HCT116 (cell line): Measurements from ENCODE around the gene CSF3R. TPM values are rescaled to one million over a fixed set of nuclear protein-coding genes. Genes with fewer than 3 reads are reported as not detected.

Source experiments
- ATAC-seq: fragments of 200-7000 bp; cut with Tn5 transposase; 2 replicates; pipeline ENCODE4 v1.9.1; 2020; ENCODE audit warnings: mild to moderate bottlenecking, moderate library complexity
- BruUV-seq: library from RNA; stranded (reverse); fragments of 400-500 nt; replicated peaks from 2 replicates; lab custom pipeline; 2021; lab: Mats Ljungman, UMichigan
- CTCF ChIA-PET: fragments of 300-600 bp; sonication (Branson Sonifier 250); formaldehyde crosslinking; loops from one replicate; lab custom pipeline; 2021; ENCODE audit warnings: antibody characterized with exemption; lab: Charles Lee
- POLR2A ChIA-PET: fragments of 300-600, 350-600 bp; sonication (Branson Sonifier 250); formaldehyde crosslinking; loops from one replicate; lab custom pipeline; 2021; ENCODE audit warnings: antibody characterized with exemption; lab: Charles Lee
- RAD21 ChIA-PET, 2 experiments: fragments of 300-600 bp; sonication (Branson Sonifier 250); formaldehyde crosslinking; loops; one replicate each; lab custom pipeline; 2023; ENCODE audit warnings: low total read pairs in 2 of 2; ENCODE audit not compliant: uncharacterized antibody in 2 of 2, unreplicated experiment in 2 of 2, low non-redundant PET in 1 of 2; lab: Charles Lee
- DNase-seq: peaks from one replicate; pipeline ENCODE4 v3.0.0-alpha.2; 2010; ENCODE audit warnings: low read depth, low spot score
- H2AFZ ChIP-seq: fragments of 200-600 bp; shearing (Covaris generic), sonication (generic); 2 replicates; pipeline ENCODE4 v1.6.1; 2017; ENCODE audit warnings: low read depth, mixed run types, mixed read lengths, antibody characterized with exemption, low read length; ENCODE audit not compliant: poor library complexity, severe bottlenecking
- H3K27ac ChIP-seq: 2 replicates; pipeline ENCODE4 v1.5.1; 2012; ENCODE audit warnings: low read depth, low read length
- H3K27me3 ChIP-seq: fragments of 200-600 bp; sonication (generic); 2 replicates; pipeline ENCODE4 v1.6.1; 2016; ENCODE audit warnings: mixed run types, low read length, mixed read lengths; ENCODE audit not compliant: insufficient read depth
- H3K36me3 ChIP-seq, 2 experiments: fragments of 200-500 bp in 1 of 2; fragments of 200-600 bp in 1 of 2; sonication (Bioruptor generic) in 1 of 2; sonication (generic) in 1 of 2; 2 replicates each; pipeline versions ENCODE4 v1.5.1 to v1.6.1; 2014 to 2016; ENCODE audit warnings: low read length in 2 of 2, inconsistent platforms in 1 of 2, mixed read lengths in 1 of 2, mixed run types in 1 of 2; ENCODE audit not compliant: insufficient read depth in 2 of 2, control insufficient read depth in 1 of 2
- H3K4me1 ChIP-seq, 2 experiments: fragments of 200-600 bp in 1 of 2; sonication (generic) in 1 of 2; 2 replicates each; pipeline versions ENCODE4 v1.5.1 to v1.6.1; 2012 to 2017; ENCODE audit warnings: low read length in 2 of 2, inconsistent platforms in 1 of 2, mild to moderate bottlenecking in 1 of 2, mixed read lengths in 1 of 2, mixed run types in 1 of 2, moderate library complexity in 1 of 2; ENCODE audit not compliant: insufficient read depth in 2 of 2, control insufficient read depth in 1 of 2
- H3K4me2 ChIP-seq: fragments of 200-600 bp; sonication (generic); 2 replicates; pipeline ENCODE4 v1.6.1; 2017; ENCODE audit warnings: mixed run types, low read length, mixed read lengths
- H3K4me3 ChIP-seq, 2 experiments: fragments of 200-600 bp in 1 of 2; sonication (generic) in 1 of 2; replicated peaks in 1 of 2; 2 replicates each; pipeline ENCODE4 v1.5.1; 2011 to 2016; ENCODE audit warnings: low read length in 2 of 2, control low read depth in 1 of 2, low read depth in 1 of 2, mild to moderate bottlenecking in 1 of 2, mixed read lengths in 1 of 2, mixed run types in 1 of 2
- H3K79me2 ChIP-seq: fragments of 200-600 bp; sonication (generic); 2 replicates; pipeline ENCODE4 v1.6.1; 2017; ENCODE audit warnings: mild to moderate bottlenecking, mixed run types, low read length, moderate library complexity, mixed read lengths; ENCODE audit not compliant: insufficient read depth
- H3K9ac ChIP-seq: fragments of 200-600 bp; sonication (generic); 2 replicates; pipeline ENCODE4 v1.6.1; 2016; ENCODE audit warnings: low read length, mixed read lengths
- H3K9me2 ChIP-seq: fragments of 200-600 bp; sonication (generic), shearing (Covaris generic); 2 replicates; pipeline ENCODE4 v1.6.1; 2017; ENCODE audit warnings: mixed run types, mild to moderate bottlenecking, moderate library complexity; ENCODE audit not compliant: insufficient read depth
- H3K9me3 ChIP-seq, 2 experiments: fragments of 200-500 bp in 1 of 2; fragments of 200-600 bp in 1 of 2; sonication (Bioruptor generic) in 1 of 2; sonication (generic) in 1 of 2; 2 replicates each; pipeline ENCODE4 v1.6.1; 2014 to 2017; ENCODE audit warnings: low read length in 2 of 2, mixed read lengths in 2 of 2, inconsistent platforms in 1 of 2, low read depth in 1 of 2, mild to moderate bottlenecking in 1 of 2, mixed run types in 1 of 2, moderate library complexity in 1 of 2; ENCODE audit not compliant: control insufficient read depth in 1 of 2, insufficient read depth in 1 of 2
- H4K20me1 ChIP-seq: fragments of 200-600 bp; sonication (generic), shearing (Covaris generic); 2 replicates; pipeline ENCODE4 v1.6.1; 2017; ENCODE audit warnings: mixed run types, mild to moderate bottlenecking, moderate library complexity; ENCODE audit not compliant: insufficient read depth
- CTCF ChIP-seq, 3 experiments: fragments of 200-600 bp in 1 of 3; sonication (generic) in 1 of 3; IDR thresholded peaks in 2 of 3; conservative IDR thresholded peaks in 1 of 3; 2 replicates each; pipeline ENCODE4 v1.5.1; 2012 to 2017; ENCODE audit warnings: low read depth in 2 of 3, low read length in 2 of 3, antibody characterized with exemption in 1 of 3, borderline replicate concordance in 1 of 3, control low read depth in 1 of 3, mild to moderate bottlenecking in 1 of 3, mixed read lengths in 1 of 3, mixed run types in 1 of 3, moderate library complexity in 1 of 3; ENCODE audit not compliant: insufficient read depth in 1 of 3
- EGR1 ChIP-seq: IDR thresholded peaks from 2 replicates; pipeline ENCODE4 v1.6.1; 2012; ENCODE audit warnings: low read depth
- EZH2phosphoT487 ChIP-seq: fragments of 200-600 bp; IDR thresholded peaks from 2 replicates; pipeline ENCODE4 v1.6.1; 2018; ENCODE audit warnings: antibody characterized with exemption, borderline replicate concordance
- SIN3A ChIP-seq: IDR thresholded peaks from 2 replicates; pipeline ENCODE4 v1.6.1; 2012; ENCODE audit warnings: low read depth
- SRF ChIP-seq: IDR thresholded peaks from 2 replicates; pipeline ENCODE4 v1.6.1; 2012; ENCODE audit warnings: low read depth
- YY1 ChIP-seq: IDR thresholded peaks from 2 replicates; pipeline ENCODE4 v1.6.1; 2011; ENCODE audit warnings: low read length, low read depth, moderate library complexity, mild to moderate bottlenecking; ENCODE audit not compliant: insufficient replicate concordance; ENCODE audit errors: extremely low read depth
- ZFX ChIP-seq: fragments of 450-650 bp; IDR thresholded peaks from 2 replicates; pipeline ENCODE4 v1.6.1; 2017
- intact Hi-C: fragments of 100-400 bp; cut with micrococcal nuclease; formaldehyde crosslinking; loops from 2 replicates; pipeline ENCODE4 v1.10.0; 2022
- total RNA-seq: library from RNA; stranded (reverse); gene quantifications from one replicate; pipeline ENCODE4 v1.2.1, GENCODE V29; 2021; ENCODE audit not compliant: unreplicated experiment
- TF ChIP-seq, protein P1 (sequence below): IDR thresholded peaks from 2 replicates; pipeline ENCODE4 v1.6.1; 2011; ENCODE audit warnings: mild to moderate bottlenecking, low read length, moderate library complexity; ENCODE audit not compliant: insufficient replicate concordance; ENCODE audit errors: extremely low read depth
- TF ChIP-seq, protein P2 (sequence below): IDR thresholded peaks from 2 replicates; pipeline ENCODE4 v1.6.1; 2012; ENCODE audit warnings: low read depth

CSF3R gene
- total RNA-seq, 1 experiment from 2014 or later, result 0.32 TPM

- H3K4me3 ChIP-seq, result no peak overlapping the region
- POLR2A ChIA-PET, result no interaction called here
- H3K4me2 ChIP-seq, result no peak overlapping the region
- BruUV-seq, result no TSS peak
- CTCF ChIA-PET, result no interaction called here
- no peak overlapping the region for H3K27ac ChIP-seq
- RAD21 ChIA-PET, result no interaction called here
- no peak for ATAC-seq
- no peaks in the 10 kb centered on the region for H3K4me1 ChIP-seq
- no peak for DNase-seq
- no peaks in the 10 kb centered on the region for H3K27me3 ChIP-seq
- TF ChIP-seq EGR1, result no peak
- TF ChIP-seq SIN3A, result no peak
- no peak for TF ChIP-seq CTCF (IDR thresholded peaks at IDR 0.05 in 2 of 3, conservative IDR thresholded peaks at IDR 0.05 in 1 of 3; ENCODE audit: borderline replicate concordance in 1 of 3, insufficient read depth in 1 of 3, low read depth in 2 of 3, low read length in 2 of 3)
- no peak for TF ChIP-seq YY1
- no peak for TF ChIP-seq SRF
- TF ChIP-seq, protein P1, sequence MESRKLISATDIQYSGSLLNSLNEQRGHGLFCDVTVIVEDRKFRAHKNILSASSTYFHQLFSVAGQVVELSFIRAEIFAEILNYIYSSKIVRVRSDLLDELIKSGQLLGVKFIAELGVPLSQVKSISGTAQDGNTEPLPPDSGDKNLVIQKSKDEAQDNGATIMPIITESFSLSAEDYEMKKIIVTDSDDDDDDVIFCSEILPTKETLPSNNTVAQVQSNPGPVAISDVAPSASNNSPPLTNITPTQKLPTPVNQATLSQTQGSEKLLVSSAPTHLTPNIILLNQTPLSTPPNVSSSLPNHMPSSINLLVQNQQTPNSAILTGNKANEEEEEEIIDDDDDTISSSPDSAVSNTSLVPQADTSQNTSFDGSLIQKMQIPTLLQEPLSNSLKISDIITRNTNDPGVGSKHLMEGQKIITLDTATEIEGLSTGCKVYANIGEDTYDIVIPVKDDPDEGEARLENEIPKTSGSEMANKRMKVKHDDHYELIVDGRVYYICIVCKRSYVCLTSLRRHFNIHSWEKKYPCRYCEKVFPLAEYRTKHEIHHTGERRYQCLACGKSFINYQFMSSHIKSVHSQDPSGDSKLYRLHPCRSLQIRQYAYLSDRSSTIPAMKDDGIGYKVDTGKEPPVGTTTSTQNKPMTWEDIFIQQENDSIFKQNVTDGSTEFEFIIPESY, result no peak
- TF ChIP-seq, protein P2, sequence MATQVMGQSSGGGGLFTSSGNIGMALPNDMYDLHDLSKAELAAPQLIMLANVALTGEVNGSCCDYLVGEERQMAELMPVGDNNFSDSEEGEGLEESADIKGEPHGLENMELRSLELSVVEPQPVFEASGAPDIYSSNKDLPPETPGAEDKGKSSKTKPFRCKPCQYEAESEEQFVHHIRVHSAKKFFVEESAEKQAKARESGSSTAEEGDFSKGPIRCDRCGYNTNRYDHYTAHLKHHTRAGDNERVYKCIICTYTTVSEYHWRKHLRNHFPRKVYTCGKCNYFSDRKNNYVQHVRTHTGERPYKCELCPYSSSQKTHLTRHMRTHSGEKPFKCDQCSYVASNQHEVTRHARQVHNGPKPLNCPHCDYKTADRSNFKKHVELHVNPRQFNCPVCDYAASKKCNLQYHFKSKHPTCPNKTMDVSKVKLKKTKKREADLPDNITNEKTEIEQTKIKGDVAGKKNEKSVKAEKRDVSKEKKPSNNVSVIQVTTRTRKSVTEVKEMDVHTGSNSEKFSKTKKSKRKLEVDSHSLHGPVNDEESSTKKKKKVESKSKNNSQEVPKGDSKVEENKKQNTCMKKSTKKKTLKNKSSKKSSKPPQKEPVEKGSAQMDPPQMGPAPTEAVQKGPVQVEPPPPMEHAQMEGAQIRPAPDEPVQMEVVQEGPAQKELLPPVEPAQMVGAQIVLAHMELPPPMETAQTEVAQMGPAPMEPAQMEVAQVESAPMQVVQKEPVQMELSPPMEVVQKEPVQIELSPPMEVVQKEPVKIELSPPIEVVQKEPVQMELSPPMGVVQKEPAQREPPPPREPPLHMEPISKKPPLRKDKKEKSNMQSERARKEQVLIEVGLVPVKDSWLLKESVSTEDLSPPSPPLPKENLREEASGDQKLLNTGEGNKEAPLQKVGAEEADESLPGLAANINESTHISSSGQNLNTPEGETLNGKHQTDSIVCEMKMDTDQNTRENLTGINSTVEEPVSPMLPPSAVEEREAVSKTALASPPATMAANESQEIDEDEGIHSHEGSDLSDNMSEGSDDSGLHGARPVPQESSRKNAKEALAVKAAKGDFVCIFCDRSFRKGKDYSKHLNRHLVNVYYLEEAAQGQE, result no peak
- TF ChIP-seq EZH2phosphoT487, result no peak
- TF ChIP-seq ZFX, result no peak
- TF ChIP-seq, all 23 proteins: peak for 0
- H3K9me2 ChIP-seq, result no peaks in the 10 kb centered on the region
- H4K20me1 ChIP-seq, result no peaks in the 10 kb centered on the region
- H3K79me2 ChIP-seq, result no peaks in the 10 kb centered on the region
- no peak overlapping the region for H2AFZ ChIP-seq
- H3K9ac ChIP-seq, result no peak overlapping the region
- H3K9me3 ChIP-seq, result no peaks in the 10 kb centered on the region
- no peaks in the 10 kb centered on the region for H3K36me3 ChIP-seq
- intact Hi-C loops, result no loop called here
Measured at GRCh38 chr1:36523850-36524249, 41.1 kb upstream of the CSF3R start.
